Measurements from ENCODE around the gene VPS16.

The VPS16 gene

GRCh38 chr20:2872459-2873009 is 32.0 kb downstream of the VPS16 start:
- no peak overlapping the region for H3K27ac ChIP-seq
- H3K36me3 ChIP-seq (replicated peaks) = no peaks in the 10 kb centered on the region
- no peaks in the 10 kb centered on the region for H3K27me3 ChIP-seq (replicated peaks)
- H3K4me3 ChIP-seq (ENCODE audit: low read depth, low read length) = peak overlapping the region; percentile 87
- TF ChIP-seq CTCF (IDR thresholded peaks at IDR 0.05; ENCODE audit: low read depth, low read length, missing control alignments) = peak; percentile 45
- in situ Hi-C loops (cut with HindIII; ENCODE audit: low pct_ligation_motif_present, low sequenced_read_pairs) = no loop called here
- peak; percentile 49 for DNase-seq

DNA sequence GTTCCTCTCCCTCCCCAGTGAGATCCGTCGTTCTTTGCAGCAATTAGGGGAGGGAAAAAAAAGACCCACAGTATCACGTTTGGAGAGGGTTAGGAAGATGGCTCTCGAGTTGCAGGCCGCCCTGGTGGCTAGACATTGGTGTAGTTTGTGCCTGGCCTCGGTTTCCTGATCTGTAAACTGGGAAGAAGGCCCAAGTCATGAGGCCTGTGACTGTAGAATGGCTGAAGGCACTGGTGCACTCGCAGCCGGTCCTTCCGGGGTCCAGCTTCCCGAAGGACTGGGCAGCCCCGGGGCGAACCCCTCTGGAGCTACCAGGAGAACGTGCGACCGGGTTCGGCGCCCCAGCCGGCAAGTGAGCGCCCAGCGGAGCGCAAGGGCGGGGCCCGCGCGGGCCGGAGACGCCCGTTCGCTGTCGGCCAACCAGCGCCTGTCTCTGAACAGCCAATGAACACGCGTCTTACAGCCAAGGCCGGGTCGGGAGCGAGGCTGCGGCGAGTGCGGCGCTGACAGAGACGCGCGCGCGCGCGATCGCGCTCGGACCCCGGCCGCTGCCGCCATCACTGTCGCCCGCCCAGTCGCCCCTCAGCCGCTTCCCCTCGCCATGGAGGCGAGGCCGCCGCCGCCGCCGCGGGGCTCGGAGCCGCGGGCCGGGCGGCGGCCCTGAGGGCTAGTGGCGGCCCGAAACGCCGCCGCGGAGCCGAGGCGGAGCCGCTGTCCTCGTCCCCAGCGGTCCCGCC is 32.6 kb downstream of the VPS16 start, which contains the start of gene PTPRA:
TSS of gene PTPRA (plus strand) at position 472 of the 737 bp plus-strand sequence. CDS start 90,797 bp downstream, outside the sequence.
- H3K27me3 ChIP-seq (replicated peaks) = no peaks in the 10 kb centered on the region
- peak; percentile 86 for DNase-seq
- TF ChIP-seq CTCF (IDR thresholded peaks at IDR 0.05; ENCODE audit: low read depth, low read length, missing control alignments) = peak; percentile 5

DNA sequence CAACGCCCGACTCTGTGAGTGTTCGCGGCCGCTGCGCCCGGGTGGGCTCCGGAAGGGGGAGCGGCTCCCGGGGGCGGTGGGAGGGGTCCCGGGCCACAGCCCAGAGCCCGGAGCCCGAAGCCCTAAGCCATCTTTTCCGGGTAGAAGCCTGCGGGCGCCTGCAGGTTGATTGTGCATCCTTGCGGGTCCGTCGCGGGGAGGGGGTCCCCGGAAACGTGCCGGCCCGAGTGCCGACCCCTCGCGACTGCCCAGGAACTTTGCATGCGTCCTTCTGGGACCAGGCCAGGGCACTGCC is 33.1 kb downstream of the VPS16 start:
- no peaks in the 10 kb centered on the region for H3K27me3 ChIP-seq (replicated peaks)
- peak overlapping the region; percentile 87 for H3K4me3 ChIP-seq (ENCODE audit: low read depth, low read length)

More for the DNA sequence above, 32.6 kb downstream of the VPS16 start, which contains the start of gene PTPRA:
- Histone ChIP-seq H3K27ac (peak within 1 kb of the TSS; percentile 38), H3K36me3 (replicated peaks) (no peaks in the 10 kb centered on the region), H3K4me3 (ENCODE audit: low read depth, low read length) (peak within 1 kb of the TSS; percentile 87)
- in situ Hi-C loops (cut with HindIII; ENCODE audit: low pct_ligation_motif_present, low sequenced_read_pairs) = no loop called here

GRCh38 chr20:2874456-2874855 is 33.9 kb downstream of the VPS16 start:
- no peak overlapping the region for H3K27ac ChIP-seq
- H3K4me3 ChIP-seq (ENCODE audit: low read depth, low read length) = peak overlapping the region; percentile 87
- no peak for DNase-seq
- in situ Hi-C loops (cut with HindIII; ENCODE audit: low pct_ligation_motif_present, low sequenced_read_pairs) = no loop called here
- no peaks in the 10 kb centered on the region for H3K36me3 ChIP-seq (replicated peaks)
- no peak for TF ChIP-seq CTCF (IDR thresholded peaks at IDR 0.05; ENCODE audit: low read depth, low read length, missing control alignments)
- H3K27me3 ChIP-seq (replicated peaks) = no peaks in the 10 kb centered on the region

More for the DNA sequence above, 33.1 kb downstream of the VPS16 start:
- in situ Hi-C loops (cut with HindIII; ENCODE audit: low pct_ligation_motif_present, low sequenced_read_pairs) = no loop called here
- H3K36me3 ChIP-seq (replicated peaks) = no peaks in the 10 kb centered on the region
- peak overlapping the region; percentile 38 for H3K27ac ChIP-seq
- DNase-seq = no peak
- no peak for TF ChIP-seq CTCF (IDR thresholded peaks at IDR 0.05; ENCODE audit: low read depth, low read length, missing control alignments)

GRCh38 chr20:2875690-2876203 is 35.2 kb downstream of the VPS16 start:
- TF ChIP-seq CTCF (IDR thresholded peaks at IDR 0.05; ENCODE audit: low read depth, low read length, missing control alignments) = no peak
- Histone ChIP-seq H3K36me3 (replicated peaks) (no peaks in the 10 kb centered on the region), H3K4me3 (ENCODE audit: low read depth, low read length) (no peak overlapping the region), H3K27me3 (replicated peaks) (no peaks in the 10 kb centered on the region), H3K27ac (no peak overlapping the region)
- in situ Hi-C loops (cut with HindIII; ENCODE audit: low pct_ligation_motif_present, low sequenced_read_pairs) = no loop called here
- no peak for DNase-seq

Measured in brain microvascular endothelial cell (primary cell).